ENCODE results near the gene KCNK6.

KCNK6 gene

GRCh38 chr19:38310986-38311385 is 8.7 kb upstream of the KCNK6 start:
- H3K27ac ChIP-seq (ENCODE audit: insufficient read depth in 1 of 2, low read depth in 1 of 2, low read length in 2 of 2, poor library complexity in 1 of 2, severe bottlenecking in 2 of 2): no peak overlapping the region
- H3K4me3 ChIP-seq (ENCODE audit: control insufficient read depth in 1 of 7, extremely low read depth in 1 of 7, insufficient read depth in 4 of 7, low read depth in 2 of 7, low read length in 6 of 7): no peak overlapping the region
- H3K4me1 ChIP-seq (ENCODE audit: control extremely low read depth in 1 of 4, control insufficient read depth in 4 of 4, insufficient read depth in 4 of 4, low read length in 3 of 4): peaks cover 0 to 24% (median 7%) of the 10 kb centered on the region in 4 experiments
- no peak for DNase-seq
- H3K27me3 ChIP-seq (replicated peaks in 2 of 5; ENCODE audit: control insufficient read depth in 4 of 5, insufficient read depth in 5 of 5, low read length in 4 of 5): no peaks in the 10 kb centered on the region
- ChIA-PET CTCF (interaction anchor here (0.9 to 2.8 kb wide), 5 partner anchors 12 to 66 kb away, joined by 3 to 8 read pairs (median 4); no protein-coding TSS in a partner anchor), POLR2A (no interaction called here)
- WGBS (ENCODE audit: insufficient coverage): 100% methylated on average over 2 of the region's 6 CpGs
- H3K9me3 ChIP-seq (ENCODE audit: control extremely low read depth in 1 of 5, control insufficient read depth in 4 of 5, insufficient read depth in 2 of 5, low read depth in 1 of 5, low read length in 4 of 5): no peaks in the 10 kb centered on the region
- peaks cover 0 to 27% (median 17%) of the 10 kb centered on the region in 4 experiments for H3K36me3 ChIP-seq (ENCODE audit: control insufficient read depth in 4 of 4, insufficient read depth in 4 of 4, low read length in 3 of 4)

- Histone ChIP-seq H3K4me1 (ENCODE audit: control extremely low read depth in 1 of 4, control insufficient read depth in 4 of 4, insufficient read depth in 4 of 4, low read length in 3 of 4) (peaks cover 3 to 67% (median 55%) of the 10 kb centered on the region in 4 experiments), H3K36me3 (ENCODE audit: control insufficient read depth in 4 of 4, insufficient read depth in 4 of 4, low read length in 3 of 4) (no peaks in the 10 kb centered on the region), H3K27me3 (replicated peaks in 2 of 5; ENCODE audit: control insufficient read depth in 4 of 5, insufficient read depth in 5 of 5, low read length in 4 of 5) (no peaks in the 10 kb centered on the region), H3K27ac (ENCODE audit: insufficient read depth in 1 of 2, low read depth in 1 of 2, low read length in 2 of 2, poor library complexity in 1 of 2, severe bottlenecking in 2 of 2) (peak within 1 kb of the TSS; percentile 40 to 83), H3K9me3 (ENCODE audit: control extremely low read depth in 1 of 5, control insufficient read depth in 4 of 5, insufficient read depth in 2 of 5, low read depth in 1 of 5, low read length in 4 of 5) (no peaks in the 10 kb centered on the region), H3K4me3 (ENCODE audit: control insufficient read depth in 1 of 7, extremely low read depth in 1 of 7, insufficient read depth in 4 of 7, low read depth in 2 of 7, low read length in 6 of 7) (peak within 1 kb of the TSS; percentile 34 to 95 (median 73))
- DNase-seq: peak; percentile 95 to 99 (median 98)
- CTCF ChIA-PET: interaction anchor here (1.0 kb wide), 1 partner anchor 20 kb away, joined by 3 read pairs; the partner anchor contains the start of gene CATSPERG
- POLR2A ChIA-PET: interaction anchor here (0.6 kb wide), 1 partner anchor 257 kb away, joined by 3 read pairs; no protein-coding TSS in a partner anchor
- WGBS (ENCODE audit: insufficient coverage): 0% methylated on average over 40 of the region's 64 CpGs
These were observed 3.8 kb upstream of the KCNK6 start, which contains the start of gene YIF1B for GRCh38 chr19:38315657-38316476. Gene YIF1B, minus strand, starts transcription at chr19:38315947. Its CDS starts 30 bp downstream, at chr19:38315917.

GRCh38 chr19:38316477-38317067 is 3.1 kb upstream of the KCNK6 start:
- peak overlapping the region; percentile 40 to 83 for H3K27ac ChIP-seq (ENCODE audit: insufficient read depth in 1 of 2, low read depth in 1 of 2, low read length in 2 of 2, poor library complexity in 1 of 2, severe bottlenecking in 2 of 2)
- H3K27me3 ChIP-seq (replicated peaks in 2 of 5; ENCODE audit: control insufficient read depth in 4 of 5, insufficient read depth in 5 of 5, low read length in 4 of 5): no peaks in the 10 kb centered on the region
- DNase-seq: no peak
- ChIA-PET POLR2A (no interaction called here), CTCF (interaction anchor here (1.0 kb wide), 1 partner anchor 19 kb away, joined by 3 read pairs; the partner anchor contains the start of gene CATSPERG)
- WGBS (ENCODE audit: insufficient coverage): 17% methylated on average over 6 of the region's 8 CpGs
- H3K36me3 ChIP-seq (ENCODE audit: control insufficient read depth in 4 of 4, insufficient read depth in 4 of 4, low read length in 3 of 4): no peaks in the 10 kb centered on the region
- H3K9me3 ChIP-seq (ENCODE audit: control extremely low read depth in 1 of 5, control insufficient read depth in 4 of 5, insufficient read depth in 2 of 5, low read depth in 1 of 5, low read length in 4 of 5): no peaks in the 10 kb centered on the region
- H3K4me1 ChIP-seq (ENCODE audit: control extremely low read depth in 1 of 4, control insufficient read depth in 4 of 4, insufficient read depth in 4 of 4, low read length in 3 of 4): peaks cover 3 to 67% (median 56%) of the 10 kb centered on the region in 4 experiments
- peak overlapping the region; percentile 34 to 77 (median 58) for H3K4me3 ChIP-seq (ENCODE audit: control insufficient read depth in 1 of 7, extremely low read depth in 1 of 7, insufficient read depth in 4 of 7, low read depth in 2 of 7, low read length in 6 of 7)

GRCh38 chr19:38317104-38317612 is 2.5 kb upstream of the KCNK6 start:
- ChIA-PET CTCF (interaction anchor here (1.0 kb wide), 1 partner anchor 19 kb away, joined by 3 read pairs; the partner anchor contains the start of gene CATSPERG), POLR2A (no interaction called here)
- DNase-seq: peak; percentile 96 to 98 (median 96)
- no peaks in the 10 kb centered on the region for H3K36me3 ChIP-seq (ENCODE audit: control insufficient read depth in 4 of 4, insufficient read depth in 4 of 4, low read length in 3 of 4)
- H3K27me3 ChIP-seq (replicated peaks in 2 of 5; ENCODE audit: control insufficient read depth in 4 of 5, insufficient read depth in 5 of 5, low read length in 4 of 5): no peaks in the 10 kb centered on the region
- H3K9me3 ChIP-seq (ENCODE audit: control extremely low read depth in 1 of 5, control insufficient read depth in 4 of 5, insufficient read depth in 2 of 5, low read depth in 1 of 5, low read length in 4 of 5): no peaks in the 10 kb centered on the region
- WGBS (ENCODE audit: insufficient coverage): 0% methylated on average over 11 of the region's 11 CpGs
- H3K27ac ChIP-seq (ENCODE audit: insufficient read depth in 1 of 2, low read depth in 1 of 2, low read length in 2 of 2, poor library complexity in 1 of 2, severe bottlenecking in 2 of 2): peak overlapping the region in 1 of 2 experiments; percentile 83
- H3K4me1 ChIP-seq (ENCODE audit: control extremely low read depth in 1 of 4, control insufficient read depth in 4 of 4, insufficient read depth in 4 of 4, low read length in 3 of 4): peaks cover 3 to 67% (median 56%) of the 10 kb centered on the region in 4 experiments
- H3K4me3 ChIP-seq (ENCODE audit: control insufficient read depth in 1 of 7, extremely low read depth in 1 of 7, insufficient read depth in 4 of 7, low read depth in 2 of 7, low read length in 6 of 7): peak overlapping the region in 6 of 7 experiments; percentile 29 to 77 (median 60)

GRCh38 chr19:38318660-38319059 is 985 bp upstream of the KCNK6 start:
- Histone ChIP-seq H3K27me3 (replicated peaks in 2 of 5; ENCODE audit: control insufficient read depth in 4 of 5, insufficient read depth in 5 of 5, low read length in 4 of 5) (no peaks in the 10 kb centered on the region), H3K27ac (ENCODE audit: insufficient read depth in 1 of 2, low read depth in 1 of 2, low read length in 2 of 2, poor library complexity in 1 of 2, severe bottlenecking in 2 of 2) (no peak overlapping the region), H3K4me1 (ENCODE audit: control extremely low read depth in 1 of 4, control insufficient read depth in 4 of 4, insufficient read depth in 4 of 4, low read length in 3 of 4) (peaks cover 3 to 59% (median 56%) of the 10 kb centered on the region in 4 experiments), H3K4me3 (ENCODE audit: control insufficient read depth in 1 of 7, extremely low read depth in 1 of 7, insufficient read depth in 4 of 7, low read depth in 2 of 7, low read length in 6 of 7) (peak overlapping the region in 3 of 7 experiments; percentile 4 to 76 (median 8)), H3K36me3 (ENCODE audit: control insufficient read depth in 4 of 4, insufficient read depth in 4 of 4, low read length in 3 of 4) (no peaks in the 10 kb centered on the region), H3K9me3 (ENCODE audit: control extremely low read depth in 1 of 5, control insufficient read depth in 4 of 5, insufficient read depth in 2 of 5, low read depth in 1 of 5, low read length in 4 of 5) (no peaks in the 10 kb centered on the region)
- POLR2A ChIA-PET: no interaction called here
- 8% methylated on average over 2 of the region's 6 CpGs for WGBS (ENCODE audit: insufficient coverage)
- DNase-seq: peak in 2 of 3 donors; percentile 38 to 59
- CTCF ChIA-PET: interaction anchor here (0.6 to 1.9 kb wide), 8 partner anchors 10 to 74 kb away, joined by 3 to 6 read pairs (median 4); no protein-coding TSS in a partner anchor

GRCh38 chr19:38320969-38321339 is 1.3 kb downstream of the KCNK6 start:
- 100% methylated on average over 1 of the region's 3 CpGs for WGBS (ENCODE audit: insufficient coverage)
- ChIA-PET CTCF (interaction anchor here (0.9 to 1.5 kb wide), 5 partner anchors 11 to 17 kb away, joined by 3 to 6 read pairs (median 4); no protein-coding TSS in a partner anchor), POLR2A (interaction anchor here (0.8 kb wide), 1 partner anchor 57 kb away, joined by 3 read pairs; the partner anchor contains the start of gene SPINT2)
- Histone ChIP-seq H3K4me1 (ENCODE audit: control extremely low read depth in 1 of 4, control insufficient read depth in 4 of 4, insufficient read depth in 4 of 4, low read length in 3 of 4) (peaks cover 3 to 50% (median 46%) of the 10 kb centered on the region in 4 experiments), H3K27ac (ENCODE audit: insufficient read depth in 1 of 2, low read depth in 1 of 2, low read length in 2 of 2, poor library complexity in 1 of 2, severe bottlenecking in 2 of 2) (no peak overlapping the region), H3K36me3 (ENCODE audit: control insufficient read depth in 4 of 4, insufficient read depth in 4 of 4, low read length in 3 of 4) (no peaks in the 10 kb centered on the region), H3K27me3 (replicated peaks in 2 of 5; ENCODE audit: control insufficient read depth in 4 of 5, insufficient read depth in 5 of 5, low read length in 4 of 5) (no peaks in the 10 kb centered on the region), H3K4me3 (ENCODE audit: control insufficient read depth in 1 of 7, extremely low read depth in 1 of 7, insufficient read depth in 4 of 7, low read depth in 2 of 7, low read length in 6 of 7) (no peak overlapping the region), H3K9me3 (ENCODE audit: control extremely low read depth in 1 of 5, control insufficient read depth in 4 of 5, insufficient read depth in 2 of 5, low read depth in 1 of 5, low read length in 4 of 5) (no peaks in the 10 kb centered on the region)
- no peak for DNase-seq
